ENCODE data around the gene TMEM219. TPM values are rescaled to one million over a fixed set of nuclear protein-coding genes. Genes with fewer than 3 reads are reported as not detected.
A peak's percentile ranks its signal among the peaks of the same experiment; 100 is the strongest.

Gene TMEM219
- polyA plus RNA-seq, 1 donor from 2014 or later = 171 TPM

GRCh38 chr16:29983420-29984136 is 21.7 kb downstream of the TMEM219 start:
- Mint-ChIP-seq H3K27ac (no peak overlapping the region), H3K4me3 (no peak overlapping the region), H3K9me3 (no peaks in the 10 kb centered on the region), H3K4me1 (no peaks in the 10 kb centered on the region), H3K27me3 (no peaks in the 10 kb centered on the region), H3K36me3 (peaks cover 5% of the 10 kb centered on the region)

GRCh38 chr16:29984137-29984763 is 22.4 kb downstream of the TMEM219 start:
- Mint-ChIP-seq H3K9me3 (no peaks in the 10 kb centered on the region), H3K4me3 (no peak overlapping the region), H3K36me3 (peaks cover 9% of the 10 kb centered on the region), H3K27ac (peak overlapping the region in 1 of 3 donors; percentile 72), H3K27me3 (no peaks in the 10 kb centered on the region), H3K4me1 (no peaks in the 10 kb centered on the region)

- Mint-ChIP-seq H3K27ac (no peak overlapping the region), H3K36me3 (peaks cover 9% of the 10 kb centered on the region), H3K9me3 (no peaks in the 10 kb centered on the region)
Observed at GRCh38 chr16:29984764-29985147, 22.9 kb downstream of the TMEM219 start.

GRCh38 chr16:29985271-29985811 is 23.5 kb downstream of the TMEM219 start:
- no peaks in the 10 kb centered on the region for H3K9me3 Mint-ChIP-seq
- no peaks in the 10 kb centered on the region for H3K4me1 Mint-ChIP-seq
- H3K27me3 Mint-ChIP-seq = no peaks in the 10 kb centered on the region
- H3K4me3 Mint-ChIP-seq = no peak overlapping the region
- H3K36me3 Mint-ChIP-seq = peaks cover 9% of the 10 kb centered on the region
- no peak overlapping the region for H3K27ac Mint-ChIP-seq

More at GRCh38 chr16:29984764-29985147, 22.9 kb downstream of the TMEM219 start:
- H3K4me1 Mint-ChIP-seq = no peaks in the 10 kb centered on the region
- H3K4me3 Mint-ChIP-seq = no peak overlapping the region
- H3K27me3 Mint-ChIP-seq = no peaks in the 10 kb centered on the region

- Mint-ChIP-seq H3K4me3 (no peak overlapping the region), H3K27me3 (no peaks in the 10 kb centered on the region), H3K27ac (peak overlapping the region in 1 of 3 donors; percentile 32), H3K36me3 (peaks cover 9% of the 10 kb centered on the region), H3K9me3 (no peaks in the 10 kb centered on the region), H3K4me1 (no peaks in the 10 kb centered on the region)
Observed at GRCh38 chr16:29986231-29986630, 24.4 kb downstream of the TMEM219 start.

GRCh38 chr16:29986931-29987330 is 25.1 kb downstream of the TMEM219 start:
- no peaks in the 10 kb centered on the region for H3K9me3 Mint-ChIP-seq
- no peaks in the 10 kb centered on the region for H3K4me1 Mint-ChIP-seq
- no peak overlapping the region for H3K27ac Mint-ChIP-seq
- H3K4me3 Mint-ChIP-seq = no peak overlapping the region
- H3K27me3 Mint-ChIP-seq = no peaks in the 10 kb centered on the region
- H3K36me3 Mint-ChIP-seq = peaks cover 9% of the 10 kb centered on the region

GRCh38 chr16:29987371-29988085 is 25.6 kb downstream of the TMEM219 start:
- Mint-ChIP-seq H3K36me3 (peaks cover 9% of the 10 kb centered on the region), H3K4me1 (no peaks in the 10 kb centered on the region), H3K9me3 (no peaks in the 10 kb centered on the region), H3K27me3 (no peaks in the 10 kb centered on the region), H3K4me3 (no peak overlapping the region), H3K27ac (no peak overlapping the region)

- Mint-ChIP-seq H3K9me3 (no peaks in the 10 kb centered on the region), H3K27ac (peak overlapping the region in 1 of 3 donors; percentile 86), H3K27me3 (no peaks in the 10 kb centered on the region), H3K36me3 (peaks cover 9% of the 10 kb centered on the region), H3K4me1 (no peaks in the 10 kb centered on the region), H3K4me3 (no peak overlapping the region)
Observed at GRCh38 chr16:29988346-29989075, 26.6 kb downstream of the TMEM219 start.

GRCh38 chr16:29989111-29989858 is 27.4 kb downstream of the TMEM219 start:
- peak overlapping the region in 1 of 3 donors; percentile 78 for H3K27ac Mint-ChIP-seq
- H3K4me1 Mint-ChIP-seq = peaks cover 0 to 5% (median 0%) of the 10 kb centered on the region in 3 donors
- peaks cover 9% of the 10 kb centered on the region for H3K36me3 Mint-ChIP-seq
- H3K27me3 Mint-ChIP-seq = no peaks in the 10 kb centered on the region
- H3K4me3 Mint-ChIP-seq = no peak overlapping the region
- H3K9me3 Mint-ChIP-seq = no peaks in the 10 kb centered on the region

- H3K27ac Mint-ChIP-seq = peak overlapping the region in 1 of 3 donors; percentile 78
- H3K4me3 Mint-ChIP-seq = peak overlapping the region in 1 of 4 donors; percentile 45
- peaks cover 9% of the 10 kb centered on the region for H3K36me3 Mint-ChIP-seq
- H3K4me1 Mint-ChIP-seq = peaks cover 2 to 9% (median 5%) of the 10 kb centered on the region in 3 donors
- H3K27me3 Mint-ChIP-seq = no peaks in the 10 kb centered on the region
- no peaks in the 10 kb centered on the region for H3K9me3 Mint-ChIP-seq
Observed at GRCh38 chr16:29990034-29990433, 28.2 kb downstream of the TMEM219 start.

GRCh38 chr16:29990883-29991570 is 29.1 kb downstream of the TMEM219 start:
- H3K36me3 Mint-ChIP-seq = peaks cover 8% of the 10 kb centered on the region
- H3K27me3 Mint-ChIP-seq = no peaks in the 10 kb centered on the region
- no peak overlapping the region for H3K4me3 Mint-ChIP-seq
- H3K4me1 Mint-ChIP-seq = peaks cover 2 to 12% (median 10%) of the 10 kb centered on the region in 3 donors
- H3K27ac Mint-ChIP-seq = no peak overlapping the region
- no peaks in the 10 kb centered on the region for H3K9me3 Mint-ChIP-seq

- no peaks in the 10 kb centered on the region for H3K27me3 Mint-ChIP-seq
- H3K4me3 Mint-ChIP-seq = no peak overlapping the region
- H3K9me3 Mint-ChIP-seq = no peaks in the 10 kb centered on the region
- H3K4me1 Mint-ChIP-seq = peaks cover 3 to 15% (median 12%) of the 10 kb centered on the region in 3 donors
- H3K36me3 Mint-ChIP-seq = peaks cover 8% of the 10 kb centered on the region
- no peak overlapping the region for H3K27ac Mint-ChIP-seq
Observed at GRCh38 chr16:29991571-29991904, 29.7 kb downstream of the TMEM219 start.

GRCh38 chr16:29992344-29992967 is 30.6 kb downstream of the TMEM219 start:
- peaks cover 7% of the 10 kb centered on the region for H3K36me3 Mint-ChIP-seq
- H3K27me3 Mint-ChIP-seq = no peaks in the 10 kb centered on the region
- peaks cover 9 to 22% (median 16%) of the 10 kb centered on the region in 3 donors for H3K4me1 Mint-ChIP-seq
- peak overlapping the region in 1 of 3 donors; percentile 40 for H3K27ac Mint-ChIP-seq
- peak overlapping the region in 1 of 4 donors; percentile 85 for H3K4me3 Mint-ChIP-seq
- no peaks in the 10 kb centered on the region for H3K9me3 Mint-ChIP-seq

Measured in IgD-negative memory B cell (primary cell).